Measurements from ENCODE around the gene EEPD1.

Gene EEPD1

DNA sequence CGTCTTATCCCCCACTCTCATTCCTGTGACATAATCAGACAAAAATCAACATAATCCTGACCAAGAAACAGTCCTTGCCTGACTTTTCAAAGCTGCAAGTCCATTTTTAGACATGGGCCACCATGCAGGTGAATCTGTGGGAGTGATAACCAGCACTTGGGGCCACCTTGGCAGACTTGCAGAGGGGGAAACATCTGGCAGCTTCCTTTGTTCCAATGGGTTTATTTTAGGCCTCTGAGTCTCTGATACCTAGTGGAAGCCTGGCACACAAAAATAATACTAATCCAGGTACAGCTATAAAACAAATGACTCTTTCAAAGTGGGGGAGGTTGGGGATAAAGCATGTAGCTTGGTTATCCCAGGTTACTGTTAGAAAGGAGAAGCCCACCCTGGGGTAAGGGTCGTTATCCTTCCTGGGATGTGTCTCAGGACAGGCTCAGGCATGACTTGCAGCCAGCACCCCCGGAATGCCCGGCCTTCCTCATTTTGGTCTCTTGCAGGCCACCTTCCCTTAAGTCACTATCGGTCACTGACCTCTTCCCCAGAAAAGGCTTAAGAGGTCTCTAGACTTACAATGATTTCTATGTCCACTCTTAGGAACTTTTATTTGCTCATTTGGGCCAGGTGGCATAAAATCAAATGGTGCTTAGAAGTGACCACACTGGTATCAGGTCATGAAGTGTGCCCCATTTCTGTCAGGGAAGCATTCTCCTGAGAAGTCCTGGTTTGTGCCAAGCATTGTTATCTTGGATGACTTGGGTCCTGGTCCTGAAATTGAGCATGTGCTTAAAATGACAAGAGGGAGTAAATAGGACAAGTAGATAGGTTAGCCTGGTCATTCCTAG is 37.6 kb downstream of the EEPD1 start:
- DNase-seq (ENCODE audit: low spot score), result no peak

DNA sequence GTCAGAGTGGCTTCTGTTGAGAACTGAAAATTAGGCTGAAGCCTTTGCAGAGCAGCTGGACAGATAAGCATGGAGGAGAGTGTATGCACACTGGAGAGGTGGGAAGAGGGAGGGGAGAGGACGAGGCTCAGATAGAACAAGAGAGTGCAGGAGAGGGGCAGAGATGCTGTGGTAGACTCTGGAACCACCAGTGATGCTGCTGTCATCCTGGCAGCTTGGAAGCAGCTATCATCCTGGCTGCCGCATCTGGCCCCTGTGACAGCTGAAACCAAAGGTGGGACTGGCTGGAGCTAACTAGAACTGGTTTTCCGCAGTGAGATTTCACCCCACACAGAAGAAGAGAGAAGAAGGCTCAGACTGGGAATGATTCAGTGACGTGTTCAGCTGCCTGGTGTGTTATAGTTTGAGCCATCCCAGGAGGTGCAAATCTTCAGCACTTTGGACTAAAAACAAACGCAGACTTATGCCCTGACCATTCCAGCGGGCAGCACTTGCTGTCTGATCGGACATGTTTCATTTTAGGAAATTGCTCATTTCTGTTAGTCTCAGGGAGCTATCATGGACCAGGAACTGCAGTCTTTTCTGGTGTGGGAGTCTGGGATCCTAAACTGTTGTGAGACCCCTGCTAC is 38.4 kb downstream of the EEPD1 start:
- no peak for DNase-seq (ENCODE audit: low spot score)

DNA sequence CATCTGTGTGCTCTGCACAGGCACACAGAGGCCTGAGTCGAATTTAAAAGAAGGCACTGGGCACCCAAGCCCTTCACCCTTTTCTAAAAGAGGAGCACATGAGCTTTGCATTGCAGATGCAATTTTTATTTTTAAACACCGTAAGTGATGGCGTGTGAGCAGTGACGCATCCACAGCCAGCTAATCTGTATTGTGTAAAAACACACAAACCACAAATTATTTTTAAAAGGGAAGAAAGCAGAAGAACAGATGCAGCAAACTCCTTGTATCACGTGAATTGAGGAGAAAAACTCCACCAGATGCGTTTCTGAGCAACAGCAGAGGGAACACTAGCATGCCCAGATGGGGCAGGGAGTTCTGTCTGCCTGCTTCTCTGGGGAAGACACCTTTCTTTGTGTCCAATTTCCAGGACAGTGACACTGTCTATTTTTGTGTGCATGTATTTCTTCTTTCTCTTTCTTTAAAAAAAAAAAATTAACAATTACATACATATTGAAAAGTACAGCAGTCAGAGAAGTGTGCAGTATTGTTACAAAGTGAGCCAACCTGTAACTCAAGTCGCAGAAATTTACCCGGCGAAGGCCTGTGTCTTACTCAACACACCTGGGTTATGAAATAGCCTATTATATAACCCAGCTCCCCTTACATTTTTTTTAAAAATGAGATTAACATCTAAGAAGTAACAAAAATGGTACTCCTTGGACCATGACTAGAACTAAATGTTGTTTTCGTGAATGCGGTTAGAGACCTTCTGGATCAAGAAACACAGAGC is 39.2 kb downstream of the EEPD1 start:
- no peak for DNase-seq (ENCODE audit: low spot score)

DNA sequence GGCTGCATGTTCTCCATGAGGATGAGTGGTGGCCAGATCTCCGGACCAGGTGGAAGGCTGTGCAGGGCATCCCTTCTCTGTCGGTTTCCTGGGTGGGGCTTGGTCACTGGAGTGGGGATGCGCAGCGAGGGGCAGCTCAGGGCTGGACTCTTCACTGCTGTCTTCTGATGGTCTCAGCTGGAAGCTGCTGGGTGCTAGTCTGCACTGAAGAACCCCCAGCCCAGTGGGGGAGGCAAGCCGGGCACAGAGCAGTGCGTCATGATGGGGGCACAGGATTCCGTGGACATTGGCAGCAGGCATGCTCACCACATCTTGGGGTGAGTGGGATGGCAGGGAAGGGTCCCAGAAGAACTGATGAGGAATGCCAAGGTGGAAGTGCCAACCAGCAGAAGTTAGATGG is 39.8 kb downstream of the EEPD1 start:
- no peak for DNase-seq (ENCODE audit: low spot score)

DNA sequence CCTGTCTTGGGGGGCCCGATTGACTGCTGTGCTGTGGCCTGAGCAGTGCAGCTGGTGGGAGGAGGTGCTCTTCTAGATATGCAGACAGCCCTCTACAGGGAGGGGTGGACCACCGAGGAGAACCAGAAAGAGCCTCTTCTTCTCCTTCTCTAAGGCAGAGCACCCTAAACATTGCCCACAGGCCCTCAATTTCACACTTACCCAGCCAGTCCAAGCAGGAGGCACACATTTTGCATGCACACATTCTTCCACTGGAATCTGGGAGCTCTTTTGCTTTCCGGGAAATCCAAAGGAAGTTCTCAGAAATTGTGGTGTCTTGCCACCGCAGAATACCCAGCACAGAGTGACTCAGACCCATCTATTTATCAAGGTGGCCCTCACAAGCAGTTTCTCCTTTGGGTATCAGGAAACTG is 45.8 kb downstream of the EEPD1 start:
- no peak for DNase-seq (ENCODE audit: low spot score)

DNA sequence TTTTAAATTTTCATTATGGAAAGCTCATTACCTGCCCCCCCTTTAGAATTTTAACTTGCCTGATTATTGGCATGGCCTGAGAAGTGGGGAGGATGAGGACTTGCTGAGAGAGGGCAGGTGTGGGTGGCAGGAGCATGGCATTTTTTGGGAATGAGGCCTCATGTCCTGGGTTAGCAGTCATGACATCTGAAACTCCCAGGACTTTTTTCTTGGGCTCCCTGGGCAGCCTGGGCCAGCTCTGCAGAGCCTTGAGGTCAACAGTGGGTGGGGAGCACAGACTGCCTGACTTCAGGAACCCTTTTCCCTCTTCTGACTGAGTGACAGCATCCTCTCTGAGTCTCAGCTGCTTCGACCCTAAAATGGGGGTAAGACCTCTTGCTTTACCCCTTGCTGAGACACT is 46.3 kb downstream of the EEPD1 start:
- no peak for DNase-seq (ENCODE audit: low spot score)

DNA sequence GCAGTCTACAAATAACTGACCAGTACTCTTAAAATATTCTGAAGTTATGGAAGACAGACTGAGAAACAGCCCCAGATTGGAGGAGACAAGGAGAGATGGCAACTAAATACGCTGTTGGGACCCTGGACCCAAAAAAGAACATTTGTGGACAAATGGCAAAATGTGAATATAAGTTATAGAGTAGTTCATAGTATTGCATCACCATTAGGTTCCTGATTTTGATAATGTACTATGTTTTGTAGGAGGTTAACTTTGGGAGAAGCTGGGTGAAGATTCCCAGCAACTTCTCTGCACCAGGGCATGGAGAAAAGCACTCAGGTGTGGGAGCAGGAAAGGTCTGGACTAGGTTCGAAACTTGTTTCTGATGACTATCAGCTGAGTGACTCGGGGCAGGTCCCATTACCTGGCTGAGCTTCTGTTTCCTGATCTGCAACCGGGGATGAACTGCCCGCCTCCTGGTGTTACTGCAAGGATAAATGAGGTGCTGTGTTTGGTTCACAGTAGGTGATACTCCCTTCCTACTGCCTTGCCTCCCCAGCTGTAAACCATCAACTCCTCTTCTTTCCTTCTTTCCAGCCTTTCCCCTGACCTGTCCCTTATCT is 48.2 kb downstream of the EEPD1 start:
- DNase-seq (ENCODE audit: low spot score), result no peak

DNA sequence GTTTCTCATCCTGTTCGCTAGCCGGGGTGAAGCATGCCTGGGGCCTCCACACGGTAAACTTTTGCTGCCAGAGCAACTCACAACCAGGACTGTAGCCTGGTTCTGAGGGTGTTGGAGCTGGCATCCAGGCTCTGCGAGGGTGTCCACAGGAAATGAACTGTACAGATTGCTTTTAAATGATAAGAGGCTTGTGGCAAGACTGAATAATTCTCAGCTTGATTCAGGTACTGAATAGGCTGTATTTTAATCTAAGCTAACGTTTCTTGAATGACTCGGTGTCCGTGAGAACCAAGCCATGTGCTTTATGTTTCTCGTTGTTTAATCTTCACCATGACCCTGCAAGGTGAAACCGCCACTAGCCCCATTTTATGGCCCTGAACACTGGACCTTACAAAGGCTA is 49.3 kb downstream of the EEPD1 start:
- DNase-seq (ENCODE audit: low spot score), result no peak

DNA sequence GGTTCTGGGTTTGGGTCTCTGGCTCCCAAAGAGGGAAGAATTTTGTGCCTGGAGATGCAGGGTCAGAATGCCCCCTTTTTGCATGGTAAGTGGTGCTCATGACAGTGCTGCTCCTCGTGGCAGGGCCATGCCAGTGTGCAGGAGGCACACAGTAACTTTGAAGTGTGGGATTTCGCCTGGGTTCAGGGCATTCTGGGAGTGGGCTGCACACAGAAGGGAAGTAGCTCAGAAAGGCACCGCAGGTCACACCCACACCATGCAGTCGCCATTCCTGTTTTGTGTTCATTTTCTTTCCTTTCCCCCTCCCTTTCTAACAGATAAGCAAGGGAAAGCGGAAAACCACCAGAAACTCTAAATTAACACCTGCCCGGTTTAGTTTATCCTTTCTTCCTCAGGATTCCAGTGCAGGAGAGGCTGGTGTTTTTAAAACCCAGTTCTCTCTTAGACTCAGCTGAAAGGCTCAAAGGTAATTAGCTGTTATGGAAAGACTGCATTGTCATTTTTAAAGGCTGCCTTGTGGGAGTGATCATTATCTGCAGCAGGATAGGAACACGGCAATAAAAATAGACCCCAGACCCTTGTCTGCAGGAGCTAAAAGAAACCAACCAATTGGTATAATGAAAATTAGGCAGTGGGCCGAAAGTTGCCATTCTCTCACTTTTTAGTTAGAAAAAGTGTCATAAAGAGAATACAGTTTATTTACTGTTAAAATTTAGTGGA is 50.2 kb downstream of the EEPD1 start:
- DNase-seq (ENCODE audit: low spot score), result no peak

DNA sequence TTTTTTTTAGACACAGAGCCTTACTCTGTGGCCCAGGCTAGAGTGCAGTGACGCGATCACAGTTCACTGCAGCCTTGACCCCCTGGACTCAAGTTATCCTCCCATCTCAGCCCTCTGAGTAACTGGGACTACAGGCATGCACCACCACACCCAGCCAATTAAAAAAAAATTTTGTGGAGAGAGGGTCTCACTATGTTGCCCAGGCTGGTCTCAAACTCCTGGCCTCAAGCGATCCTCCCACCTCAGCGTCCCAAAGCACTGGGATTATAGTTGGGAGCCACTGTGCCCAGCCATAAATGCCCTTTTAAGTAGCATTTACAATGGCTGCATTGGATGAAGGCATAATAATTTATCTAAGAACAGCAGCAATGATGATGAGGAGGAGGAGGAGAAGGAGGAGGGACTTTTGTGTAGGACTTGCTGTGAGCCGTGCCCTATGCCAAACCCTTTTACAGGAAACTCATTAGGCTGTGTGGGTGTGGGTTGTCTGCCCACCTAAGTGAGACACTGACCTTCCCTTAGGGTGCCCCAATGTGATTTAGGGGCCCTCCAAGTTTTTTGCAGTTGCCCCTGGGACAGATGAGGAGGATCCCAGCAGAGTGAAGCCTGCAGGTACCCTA is 51.1 kb downstream of the EEPD1 start:
- no peak for DNase-seq (ENCODE audit: low spot score)

DNA sequence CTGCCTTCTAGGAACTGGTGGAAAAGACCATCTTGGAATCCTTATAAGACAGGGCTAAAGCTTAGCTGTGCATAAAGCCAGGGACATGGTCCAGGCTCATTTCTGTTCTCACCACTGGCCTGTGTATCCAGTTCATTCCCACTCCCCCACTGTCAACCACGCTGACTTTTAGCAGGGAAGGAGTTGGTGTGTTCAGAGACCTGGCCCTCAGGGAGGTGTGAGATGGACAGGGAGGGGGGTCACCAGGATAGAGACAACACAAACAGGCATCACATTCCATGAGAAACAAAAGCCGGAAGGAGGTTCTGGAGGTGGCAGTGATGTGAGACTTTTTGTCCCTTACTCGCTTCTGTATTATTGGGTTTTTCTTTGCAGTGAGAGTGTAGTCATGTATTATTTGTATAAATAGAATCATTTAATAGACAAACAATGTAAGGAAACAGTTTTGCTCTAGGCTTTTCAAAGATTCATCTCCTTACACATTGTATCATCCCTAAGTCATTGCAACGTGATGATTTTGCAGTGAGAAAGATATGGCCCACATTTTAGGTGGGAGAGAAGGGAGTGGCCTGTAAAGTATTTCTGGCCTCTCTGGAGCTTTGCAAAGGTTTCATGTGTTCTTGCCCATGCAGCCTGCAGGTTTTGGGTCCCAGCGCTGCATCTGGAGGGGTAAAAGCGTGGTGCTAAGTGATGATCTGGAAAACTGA is 52.0 kb downstream of the EEPD1 start:
- no peak for DNase-seq (ENCODE audit: low spot score)

DNA sequence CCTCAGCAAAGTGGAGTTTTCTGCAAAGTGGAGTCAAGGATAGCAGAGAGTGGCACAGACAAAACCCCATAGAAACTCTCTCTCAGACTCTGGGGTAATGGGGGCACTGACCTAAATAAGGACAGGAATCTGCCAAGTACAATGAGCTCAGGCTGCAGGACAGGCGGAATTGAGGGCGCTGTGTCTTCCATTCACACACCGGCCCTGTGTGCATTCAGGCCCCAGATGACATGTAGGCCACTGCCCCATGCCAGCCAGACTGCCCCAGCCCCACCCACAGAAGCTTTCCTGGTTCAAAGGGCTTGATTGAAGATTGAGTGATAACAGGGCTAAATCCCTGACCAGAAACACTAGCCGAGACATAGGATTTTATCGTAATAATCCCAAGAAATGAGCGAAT is 52.7 kb downstream of the EEPD1 start:
- no peak for DNase-seq (ENCODE audit: low spot score)

DNA sequence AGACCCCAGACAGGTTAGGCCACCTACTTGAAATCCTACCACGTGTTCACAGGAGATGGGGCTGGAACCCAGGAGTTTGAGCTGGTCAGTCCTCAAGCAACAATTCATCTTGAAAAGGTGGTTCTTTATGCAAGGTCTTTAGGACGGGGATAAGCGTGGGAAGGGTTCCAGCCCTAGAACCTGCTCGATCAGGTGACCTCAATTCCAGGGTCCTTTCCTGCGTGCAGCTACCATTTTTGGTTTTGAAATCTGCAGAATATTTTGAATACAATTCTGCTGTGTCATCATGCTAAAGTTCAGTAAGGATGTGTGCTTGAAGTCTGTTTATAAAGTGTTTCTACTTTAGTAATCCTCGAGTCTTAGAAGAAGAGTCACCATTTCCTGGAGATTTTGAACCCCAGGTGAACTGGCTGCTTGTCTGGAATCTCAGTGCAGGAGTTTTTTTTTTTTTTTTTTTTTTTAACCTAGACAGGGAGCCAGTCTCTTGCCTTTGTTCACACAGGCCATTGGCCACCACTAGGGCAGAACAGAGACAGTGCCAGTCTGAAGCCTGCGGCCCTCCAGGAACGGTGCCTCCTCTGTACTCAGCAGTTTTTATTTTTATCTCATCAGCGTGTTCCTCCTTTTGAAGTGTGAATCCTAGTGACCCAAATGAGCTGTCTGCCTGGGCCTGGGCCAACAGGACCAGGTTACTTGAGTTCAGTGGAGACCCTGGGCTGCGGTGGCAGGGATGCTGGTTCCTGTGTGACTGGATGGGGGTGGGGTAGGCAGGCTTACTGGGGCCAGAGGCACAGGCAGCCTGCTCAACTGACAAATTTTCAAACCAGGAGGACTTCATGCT is 54.6 kb downstream of the EEPD1 start:
- peak; percentile 61 for DNase-seq (ENCODE audit: low spot score)

DNA sequence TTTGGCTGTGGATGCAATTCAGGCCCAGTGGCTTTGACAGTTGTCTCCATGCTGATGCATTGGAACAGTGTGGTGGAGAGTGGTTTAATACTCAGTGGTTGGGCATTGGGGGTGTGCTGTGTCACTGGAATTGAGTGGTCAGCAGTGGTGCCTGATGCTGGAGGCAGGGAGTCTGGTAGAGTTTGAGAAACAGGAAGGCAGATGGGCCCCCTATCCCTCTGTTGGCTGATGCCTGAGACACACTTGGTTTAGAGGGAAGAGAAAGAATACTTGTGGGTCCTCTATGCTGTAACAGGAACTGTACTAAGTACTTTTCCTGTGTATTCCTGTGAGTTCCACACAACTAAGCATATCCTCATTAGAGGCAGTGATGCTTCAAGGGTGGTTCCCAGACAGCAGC is 55.4 kb downstream of the EEPD1 start:
- no peak for DNase-seq (ENCODE audit: low spot score)

DNA sequence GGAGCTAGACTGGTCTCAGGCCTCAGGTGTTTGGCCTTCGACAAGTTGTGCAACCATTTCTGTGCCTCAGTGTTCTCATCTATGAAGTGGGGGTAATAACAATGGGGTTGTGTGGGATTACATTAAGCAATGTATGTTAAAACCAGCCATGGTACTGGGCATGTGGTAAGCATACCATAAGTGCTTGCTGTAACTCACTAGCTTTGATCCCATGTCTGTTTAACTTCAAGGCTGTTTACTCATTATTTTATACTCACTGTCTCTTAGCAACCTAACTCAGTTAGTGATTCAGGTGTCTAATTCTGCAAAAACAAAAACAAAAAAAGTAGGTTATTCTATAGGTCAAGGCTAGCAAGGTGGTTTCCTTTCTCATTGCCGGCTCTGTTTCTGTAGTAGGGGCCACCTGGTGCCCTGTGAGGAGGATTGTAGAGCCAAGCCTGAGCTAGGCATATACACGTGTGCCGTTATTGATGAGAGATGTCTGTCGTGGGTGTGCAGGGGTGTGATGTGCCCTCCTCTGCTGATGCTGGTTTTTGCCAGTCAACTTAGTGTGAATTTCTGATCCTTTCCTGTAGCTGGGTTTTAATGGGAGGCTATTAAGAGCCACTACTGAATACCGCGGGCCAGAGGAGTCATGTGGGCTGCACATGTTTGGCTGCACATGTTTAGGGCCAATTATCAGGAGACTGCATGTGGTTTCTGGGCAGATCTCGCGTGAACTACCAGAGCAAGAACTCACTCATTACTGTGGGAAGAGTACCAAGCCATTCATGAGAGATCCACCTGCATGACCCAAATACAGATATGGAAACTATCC is 56.2 kb downstream of the EEPD1 start:
- DNase-seq (ENCODE audit: low spot score), result no peak

DNA sequence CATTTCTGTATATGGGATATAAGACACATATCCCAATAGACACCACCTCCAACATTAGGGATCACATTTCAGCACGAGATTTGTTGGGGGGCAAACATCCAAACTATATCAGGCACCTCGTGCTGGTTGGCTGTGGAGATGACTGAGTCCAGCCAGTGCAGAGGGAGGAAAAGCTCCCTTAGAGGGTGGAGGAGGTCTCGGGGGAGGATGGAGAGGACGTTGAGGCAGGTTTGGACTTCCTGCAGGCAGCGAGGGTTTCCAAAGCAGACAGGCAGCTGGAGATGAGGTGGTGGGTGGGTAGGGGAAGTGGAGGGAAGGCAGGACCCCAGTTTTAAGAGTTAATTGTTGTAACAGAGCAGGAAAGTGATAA is 56.7 kb downstream of the EEPD1 start:
- no peak for DNase-seq (ENCODE audit: low spot score)

DNA sequence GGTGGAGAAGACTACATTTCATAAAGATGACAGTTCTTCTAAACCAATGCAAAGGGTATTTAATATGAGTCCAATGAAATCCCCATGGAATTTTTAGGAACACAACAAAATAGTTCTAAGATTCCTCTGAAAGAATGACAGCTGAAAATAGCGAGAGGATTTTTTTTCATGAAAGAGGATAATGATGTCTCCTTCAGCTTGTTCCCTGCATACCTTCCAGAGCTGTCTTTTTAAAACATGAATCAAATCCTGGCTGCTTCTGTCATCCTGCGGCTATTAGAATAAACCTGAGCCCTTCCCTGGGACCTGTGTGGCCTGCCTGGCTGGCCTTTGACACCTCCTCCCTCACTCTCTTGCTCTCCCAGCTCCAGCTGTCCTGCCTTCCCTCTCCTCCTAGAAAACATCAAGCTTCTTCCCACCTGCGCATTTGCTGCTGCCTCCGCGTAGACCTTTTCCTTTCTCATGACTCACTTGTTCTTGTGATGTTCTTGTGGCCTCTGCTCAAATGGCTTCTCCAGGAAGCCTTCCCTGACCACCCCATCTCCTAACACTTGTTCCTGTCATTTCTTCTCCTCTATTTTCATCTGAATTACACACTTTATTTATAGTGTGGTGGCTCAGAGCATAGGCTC is 57.4 kb downstream of the EEPD1 start:
- peak; percentile 52 for DNase-seq (ENCODE audit: low spot score)

DNA sequence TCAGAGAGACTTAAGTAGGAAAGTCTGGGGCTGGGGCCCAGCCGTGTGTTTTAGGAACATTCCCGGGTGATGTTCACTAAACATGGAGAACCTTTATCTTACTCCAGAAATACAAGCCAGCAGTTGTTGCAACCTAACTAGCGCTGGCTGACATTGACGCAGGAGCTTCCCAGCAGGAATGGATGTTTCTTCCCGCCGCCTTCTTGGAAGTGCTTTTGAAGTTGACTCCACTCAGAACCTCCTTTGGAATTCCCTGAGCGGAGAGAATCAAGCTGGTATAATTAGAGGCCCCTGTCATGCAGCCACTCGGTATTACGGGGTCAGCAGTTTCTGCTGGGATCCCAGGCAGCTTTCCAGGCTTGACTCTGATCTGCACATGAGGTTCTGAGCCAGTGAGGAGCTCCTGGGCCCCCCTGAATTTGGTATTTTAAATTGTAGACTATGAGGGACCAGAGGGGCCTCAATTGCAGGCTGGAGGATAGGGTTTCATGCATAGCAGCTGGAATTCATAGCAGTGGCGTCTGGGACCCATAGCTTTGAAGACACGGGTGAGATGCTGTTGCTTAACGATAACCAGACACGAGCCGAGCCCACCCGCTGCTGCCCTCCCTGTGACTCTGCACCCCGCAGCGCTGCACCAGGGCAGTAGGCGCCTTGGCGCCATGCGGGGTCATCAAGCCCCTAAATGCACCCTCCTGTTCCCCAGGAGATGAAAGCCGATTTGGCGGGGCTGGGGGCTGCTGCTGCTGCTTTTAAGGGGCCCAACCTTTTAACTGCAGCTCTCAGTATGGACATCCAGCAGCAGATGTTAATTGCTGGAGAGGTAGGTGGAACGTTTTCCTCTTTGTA is 61.8 kb downstream of the EEPD1 start:
- DNase-seq (ENCODE audit: low spot score), result no peak
